ENCODE results near the gene TIMELESS.

DNA sequence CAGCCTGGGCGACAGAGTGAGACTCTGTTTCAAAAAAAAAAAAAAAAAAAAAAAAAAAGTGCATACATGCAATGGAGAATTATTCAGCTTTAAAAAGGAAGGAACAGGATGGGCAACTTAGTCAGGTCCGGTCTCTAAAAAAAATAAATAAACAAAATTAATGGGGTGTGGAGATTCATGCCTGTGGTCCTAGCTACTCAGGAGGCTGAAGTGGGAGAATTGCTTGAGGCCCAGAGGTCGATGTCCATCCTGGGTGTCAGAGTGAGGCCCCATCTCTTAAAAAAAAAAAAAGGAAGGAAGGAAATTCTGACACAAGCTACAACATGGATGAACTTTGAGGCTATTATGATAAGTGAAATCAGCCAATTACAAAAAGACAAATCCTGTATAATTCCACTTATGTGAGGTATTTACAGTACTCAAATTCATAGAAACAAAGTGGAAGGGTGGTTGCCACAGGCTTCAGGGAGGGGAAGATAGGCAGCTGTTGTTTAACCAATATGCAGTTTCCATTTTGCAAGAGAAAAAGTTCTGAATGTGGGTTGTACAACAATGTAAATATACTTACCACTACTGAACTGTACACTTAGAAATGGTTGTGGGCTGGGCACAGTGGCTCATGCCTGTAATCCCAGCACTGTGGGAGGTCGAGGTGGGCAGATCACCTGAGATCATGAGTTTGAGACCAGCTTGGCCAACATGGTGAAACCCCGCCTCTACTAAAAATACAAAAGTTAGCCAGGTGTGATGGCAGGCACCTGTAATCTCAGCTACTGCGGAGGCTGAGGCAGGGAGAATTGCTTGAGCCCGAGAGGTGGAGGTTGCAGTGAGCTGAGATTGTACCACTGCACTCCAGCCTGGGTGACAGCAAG is 74.3 kb downstream of the TIMELESS start:
- TF ChIP-seq, protein P1, sequence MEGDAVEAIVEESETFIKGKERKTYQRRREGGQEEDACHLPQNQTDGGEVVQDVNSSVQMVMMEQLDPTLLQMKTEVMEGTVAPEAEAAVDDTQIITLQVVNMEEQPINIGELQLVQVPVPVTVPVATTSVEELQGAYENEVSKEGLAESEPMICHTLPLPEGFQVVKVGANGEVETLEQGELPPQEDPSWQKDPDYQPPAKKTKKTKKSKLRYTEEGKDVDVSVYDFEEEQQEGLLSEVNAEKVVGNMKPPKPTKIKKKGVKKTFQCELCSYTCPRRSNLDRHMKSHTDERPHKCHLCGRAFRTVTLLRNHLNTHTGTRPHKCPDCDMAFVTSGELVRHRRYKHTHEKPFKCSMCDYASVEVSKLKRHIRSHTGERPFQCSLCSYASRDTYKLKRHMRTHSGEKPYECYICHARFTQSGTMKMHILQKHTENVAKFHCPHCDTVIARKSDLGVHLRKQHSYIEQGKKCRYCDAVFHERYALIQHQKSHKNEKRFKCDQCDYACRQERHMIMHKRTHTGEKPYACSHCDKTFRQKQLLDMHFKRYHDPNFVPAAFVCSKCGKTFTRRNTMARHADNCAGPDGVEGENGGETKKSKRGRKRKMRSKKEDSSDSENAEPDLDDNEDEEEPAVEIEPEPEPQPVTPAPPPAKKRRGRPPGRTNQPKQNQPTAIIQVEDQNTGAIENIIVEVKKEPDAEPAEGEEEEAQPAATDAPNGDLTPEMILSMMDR (IDR thresholded peaks at IDR 0.05): no peak
- TF ChIP-seq POLR2A (IDR thresholded peaks at IDR 0.05) (no peak), POLR2AphosphoS5 (IDR thresholded peaks at IDR 0.05) (no peak)

All from prostate gland (tissue), 2 donors.